K562 (cell line): ENCODE measurements around the gene NXPH4. TPM values are rescaled to one million over a fixed set of nuclear protein-coding genes. Genes with fewer than 3 reads are reported as not detected.

ENCODE experiments used
- ATAC-seq: fragments of 200-7000 bp; cut with Tn5 transposase; 3 replicates; pipeline ENCODE4 v1.9.1; 2020; ENCODE audit warnings: moderate library complexity
- BruUV-seq: library from RNA; stranded (reverse); fragments of 400-500 nt; replicated peaks from 2 replicates; lab custom pipeline; 2021; lab: Mats Ljungman, UMichigan
- CTCF ChIA-PET: fragments of 300-600 bp; formaldehyde crosslinking; extraction: SDS; loops from one replicate; lab custom pipeline; 2021; ENCODE audit warnings: low intra/inter-chr PET ratio; lab: Yijun Ruan, JAX
- POLR2A ChIA-PET: fragments of 300-600, 350-650 bp; sonication (Branson Sonifier 250); formaldehyde crosslinking; extraction: SDS; loops from one replicate; lab custom pipeline; 2021; ENCODE audit warnings: antibody characterized with exemption, inconsistent platforms; lab: Yijun Ruan, JAX
- DNase-seq, 4 experiments: peaks; one replicate each; pipeline versions ENCODE4 v3.0.0 to v3.0.0-alpha.2; 2011 to 2018; ENCODE audit warnings: low spot score in 3 of 4, mixed read lengths in 3 of 4; ENCODE audit errors: extremely low read depth in 1 of 4
- FAIRE-seq: peaks from 2 replicates; lab custom pipeline; 2011; peaks lifted over from hg19 to GRCh38; lab: Jason Lieb, UNC
- H2AFZ ChIP-seq: 2 replicates; pipeline ENCODE4 v1.6.0; 2011; ENCODE audit warnings: low read depth, low read length, control low read depth, inconsistent platforms
- H3K27ac ChIP-seq: fragments of 200-600 bp; 3 replicates; pipeline ENCODE4 v1.8.0; 2011; ENCODE audit warnings: low read depth, mild to moderate bottlenecking, control low read depth, inconsistent platforms, low read length, moderate library complexity, mixed read lengths; ENCODE audit errors: extremely low read depth
- H3K27me3 ChIP-seq, 2 experiments: fragments of 300-600 bp in 1 of 2; 2 replicates in 1 of 2; 3 replicates in 1 of 2; pipeline versions ENCODE4 v1.6.0 to v1.8.0; 2011; ENCODE audit warnings: inconsistent platforms in 2 of 2, low read length in 2 of 2, mild to moderate bottlenecking in 1 of 2, mixed read lengths in 1 of 2, moderate library complexity in 1 of 2; ENCODE audit not compliant: control insufficient read depth in 2 of 2, insufficient read depth in 2 of 2
- H3K36me3 ChIP-seq: fragments of 300-600 bp; 3 replicates; pipeline ENCODE4 v1.8.0; 2011; ENCODE audit warnings: mild to moderate bottlenecking, low read length, inconsistent platforms; ENCODE audit not compliant: control insufficient read depth, insufficient read depth
- H3K4me1 ChIP-seq, 2 experiments: fragments of 200-600 bp in 1 of 2; replicated peaks in 1 of 2; 2 replicates in 1 of 2; 3 replicates in 1 of 2; pipeline versions ENCODE4 v1.5.1 to v1.8.0; 2011; ENCODE audit warnings: inconsistent platforms in 2 of 2, low read length in 2 of 2, mild to moderate bottlenecking in 1 of 2, mixed read lengths in 1 of 2, moderate library complexity in 1 of 2; ENCODE audit not compliant: control insufficient read depth in 2 of 2, insufficient read depth in 2 of 2
- H3K4me2 ChIP-seq: 2 replicates; pipeline ENCODE4 v1.6.1; 2011; ENCODE audit warnings: low read length, control low read depth, inconsistent platforms, mixed read lengths; ENCODE audit not compliant: insufficient read depth
- H3K4me3 ChIP-seq: fragments of 200-600 bp; sonication (generic), shearing (Covaris generic); 2 replicates; pipeline ENCODE4 v1.5.1; 2016; ENCODE audit warnings: control low read depth, inconsistent platforms
- H3K79me2 ChIP-seq: fragments of 200-600 bp; 3 replicates; pipeline ENCODE4 v1.8.0; 2011; ENCODE audit warnings: low read length, inconsistent platforms; ENCODE audit not compliant: control insufficient read depth, insufficient read depth
- H3K9ac ChIP-seq, 2 experiments: 2 replicates each; pipeline versions ENCODE4 v1.6.0 to v1.6.1; 2011; ENCODE audit warnings: low read depth in 2 of 2, low read length in 2 of 2, control low read depth in 1 of 2, inconsistent platforms in 1 of 2, mild to moderate bottlenecking in 1 of 2, mixed read lengths in 1 of 2; ENCODE audit not compliant: insufficient read depth in 1 of 2
- H3K9me1 ChIP-seq: one replicate; pipeline ENCODE4 v1.6.0; 2011; ENCODE audit warnings: inconsistent platforms, mild to moderate bottlenecking, low read length, moderate library complexity; ENCODE audit not compliant: control insufficient read depth, insufficient read depth
- H3K9me3 ChIP-seq: replicated peaks from 2 replicates; pipeline ENCODE4 v1.5.1; 2011; ENCODE audit warnings: low read depth, low read length, inconsistent platforms; ENCODE audit not compliant: control insufficient read depth, insufficient read depth
- H4K20me1 ChIP-seq: replicated peaks from 2 replicates; pipeline ENCODE4 v1.6.1; 2011; ENCODE audit warnings: low read length, inconsistent platforms, mixed read lengths; ENCODE audit not compliant: control insufficient read depth, insufficient read depth
- BCOR ChIP-seq: fragments of 450-650 bp; IDR thresholded peaks from 2 replicates; pipeline ENCODE4 v1.6.1; 2016
- BRD4 ChIP-seq: fragments of 200-600 bp; sonication (generic); IDR thresholded peaks from 2 replicates; pipeline ENCODE4 v1.6.1; 2017; ENCODE audit warnings: inconsistent platforms
- HMGN3 ChIP-seq: IDR thresholded peaks from 2 replicates; pipeline ENCODE4 v1.6.1; 2011; ENCODE audit warnings: borderline replicate concordance, low read depth, mild to moderate bottlenecking, mixed read lengths, low read length; ENCODE audit not compliant: insufficient read length; ENCODE audit errors: extremely low read depth
- KDM1A ChIP-seq, 2 experiments: fragments of 450-650 bp; IDR thresholded peaks; 2 replicates each; pipeline ENCODE4 v1.6.1; 2016; ENCODE audit warnings: mild to moderate bottlenecking in 2 of 2
- KDM2B ChIP-seq: fragments of 250-450 bp; sonication (Bioruptor Pico); IDR thresholded peaks from 2 replicates; pipeline ENCODE4 v1.8.0; 2021; ENCODE audit warnings: mild to moderate bottlenecking, moderate library complexity
- ZC3H11A ChIP-seq: IDR thresholded peaks from 2 replicates; pipeline ENCODE4 v1.6.1; 2012; ENCODE audit warnings: low read depth, low read length, improper control_type of control experiment
- ZNF253 ChIP-seq: fragments of 250-450 bp; sonication (Bioruptor Pico); conservative IDR thresholded peaks from 2 replicates; pipeline ENCODE4 v1.6.1; 2021; ENCODE audit warnings: mild to moderate bottlenecking
- ZNF449 ChIP-seq: fragments of 250-450 bp; sonication (Bioruptor Pico); IDR thresholded peaks from 2 replicates; pipeline ENCODE4 v1.8.0; 2022; ENCODE audit warnings: moderate library complexity, mild to moderate bottlenecking, inconsistent platforms
- ZNF778 ChIP-seq: fragments of 450-650 bp; formaldehyde crosslinking; IDR thresholded peaks from 2 replicates; pipeline ENCODE4 v1.4.0; 2020; ENCODE audit warnings: mild to moderate bottlenecking, moderate library complexity
- in situ Hi-C: fragments of 300-500 bp; cut with MboI; formaldehyde crosslinking; loops from 4 replicates; pipeline ENCODE4 v1.15.0; 2018; ENCODE audit warnings: inconsistent platforms, mixed read lengths
- intact Hi-C: fragments of 100-400 bp; cut with micrococcal nuclease; formaldehyde crosslinking; loops from 2 replicates; pipeline ENCODE4 v1.14.2; 2022
- microRNA counts: library from miRNA; unstranded; fragments of <30 nt; microRNA quantifications from one replicate; lab custom pipeline; 2016
- microRNA-seq: library from miRNA; unstranded; fragments of <30 nt; microRNA quantifications from one replicate; pipeline ENCODE4, GENCODE V29; 2018; ENCODE audit warnings: borderline microRNAs expressed
- polyA plus RNA-seq, 8 experiments: library from polyadenylated mRNA; depleted of rRNA in 4 of 8; stranded (reverse) in 5 of 8; unstranded in 3 of 8; fragments of >200 nt; fragmentation: Nextera tagmentation in 2 of 8; fragmentation: Illumina TruSeq in 1 of 8; extraction: Ambion mirVana in 2 of 8; extraction: Trizol in 1 of 8; gene quantifications; 2 replicates each; pipeline versions ENCODE4 v1.2.1 to v1.2.3, GENCODE V29; 2011 to 2014; ENCODE audit warnings: inconsistent platforms in 1 of 8, missing spikeins in 1 of 8
- small RNA-seq: library from RNA; depleted of rRNA; stranded (forward); fragments of <200 nt; gene quantifications from one replicate; pipeline ENCODE3, GENCODE V24; 2014
- total RNA-seq, 7 experiments: library from RNA; depleted of rRNA in 6 of 7; stranded (reverse); fragments of >200 nt in 6 of 7; fragmentation: Illumina TruSeq in 2 of 7; extraction: Trizol in 2 of 7; gene quantifications; 2 replicates each; pipeline versions ENCODE4 v1.2.1 to v1.2.3, GENCODE V29; 2011 to 2021; ENCODE audit warnings: low replicate concordance in 1 of 7

NXPH4 gene
- total and polyA plus RNA-seq, 9 of the 15 experiments (the other 6 are each of a cell fraction or from before 2014, with no cell fraction given), result 0.49 to 2.7 (median 1.1) TPM; not detected in 4

GRCh38 chr12:57273516-57273915 is 56.9 kb downstream of the NXPH4 start:
- H3K9me3 ChIP-seq, result no peaks in the 10 kb centered on the region
- no peaks in the 10 kb centered on the region for H3K79me2 ChIP-seq
- FAIRE-seq (no peak), ATAC-seq (no peak), DNase-seq (no peak)
- CTCF ChIA-PET, result no interaction called here
- H3K4me2 ChIP-seq, result no peak overlapping the region
- no TSS peak for BruUV-seq
- H3K4me1 ChIP-seq, result peaks cover 5 to 11% of the 10 kb centered on the region in 2 experiments; a peak in 4 of 5 replicates
- in situ Hi-C loops, result no loop called here
- H3K4me3 ChIP-seq, result no peak overlapping the region
- intact Hi-C loops, result no loop called here
- no peak for TF ChIP-seq ZNF253 (CRISPR knock-in tag)
- TF ChIP-seq KDM2B (CRISPR knock-in tag), result no peak
- no peak for TF ChIP-seq HMGN3
- TF ChIP-seq ZNF778 (CRISPR knock-in tag), result no peak
- TF ChIP-seq ZC3H11A, result no peak
- no peak for TF ChIP-seq ZNF449 (CRISPR knock-in tag)
- TF ChIP-seq BRD4, result no peak
- no peak for TF ChIP-seq BCOR
- TF ChIP-seq KDM1A (IDR thresholded peaks at IDR 0.05), result no peak
- no peaks in the 10 kb centered on the region for H4K20me1 ChIP-seq
- H3K9me1 ChIP-seq, result no peaks in the 10 kb centered on the region
- POLR2A ChIA-PET, result interaction anchor here (0.6 to 1.2 kb wide), 2 partner anchors 9 to 285 kb away, joined by 3 to 4 read pairs; no protein-coding TSS in a partner anchor
- no peaks in the 10 kb centered on the region for H3K27me3 ChIP-seq
- no peak overlapping the region for H2AFZ ChIP-seq
- H3K27ac ChIP-seq, result no peak overlapping the region
- no peak overlapping the region for H3K9ac ChIP-seq
- peaks cover 35% of the 10 kb centered on the region; the same call in 2 of the 3 replicates for H3K36me3 ChIP-seq

MicroRNAs encoded within 50 kb of the gene (microRNA counts, 767-probe panel; counts per million panel counts)
- 1,139 counts per million, percentile 25 among the panel's probes with 10 or more counts for microRNA hsa-miR-1228-3p (lab: Ali Mortazavi, UCI)

Small RNAs within 50 kb of the gene (microRNA-seq; reads per million reads assigned to microRNA genes)
- gene MIR1228, result not detected

Small RNAs within 50 kb of the gene (small RNA-seq; reads per million reads assigned to genes)
- not detected for gene MIR1228

Other genes starting within 250 kb of the NXPH4 start
Only the 7 nearest of the 14 such genes appear.
- gene NEMP1, start 138.0 kb upstream of the NXPH4 start, total RNA-seq (2014; rRNA removed), result 28.5 and 31.3 TPM in 2 replicates
- 44.5 and 51.5 TPM in 2 replicates for gene NEMP1, start 138.0 kb upstream of the NXPH4 start, total RNA-seq (2014; rRNA removed; fragmentation: Illumina TruSeq; extraction: Trizol)
- 37.7 and 40.9 TPM in 2 replicates for gene NEMP1, start 138.0 kb upstream of the NXPH4 start, total RNA-seq (2015; rRNA removed; fragmentation: Illumina TruSeq; extraction: Trizol)
- 57.0 and 59.0 TPM in 2 replicates for gene NEMP1, start 138.0 kb upstream of the NXPH4 start, total RNA-seq (2021)
- 69.7 and 82.2 TPM in 2 replicates for gene NEMP1, start 138.0 kb upstream of the NXPH4 start, polyA plus RNA-seq (2011; rRNA removed)
- 45.7 and 51.5 TPM in 2 replicates for gene NEMP1, start 138.0 kb upstream of the NXPH4 start, polyA plus RNA-seq (2014; fragmentation: Illumina TruSeq; extraction: Trizol)
- gene NEMP1, start 138.0 kb upstream of the NXPH4 start, polyA plus RNA-seq (2014; fragmentation: Nextera tagmentation; extraction: Ambion mirVana), result 10 to 100 TPM in 1 of 2 experiments, 1 to 10 TPM in 1; 9.5 to 15.6 TPM
- 41.2 and 41.3 TPM in 2 replicates for gene NEMP1, start 138.0 kb upstream of the NXPH4 start, polyA plus RNA-seq (2014; rRNA removed)
- gene NAB2, start 127.7 kb upstream of the NXPH4 start, total RNA-seq (2014; rRNA removed), result 32.0 and 32.8 TPM in 2 replicates
- 11.8 and 14.2 TPM in 2 replicates for gene NAB2, start 127.7 kb upstream of the NXPH4 start, total RNA-seq (2014; rRNA removed; fragmentation: Illumina TruSeq; extraction: Trizol)
- 16.9 and 18.8 TPM in 2 replicates for gene NAB2, start 127.7 kb upstream of the NXPH4 start, total RNA-seq (2015; rRNA removed; fragmentation: Illumina TruSeq; extraction: Trizol)
- gene NAB2, start 127.7 kb upstream of the NXPH4 start, total RNA-seq (2021), result 23.4 and 36.0 TPM in 2 replicates
- gene NAB2, start 127.7 kb upstream of the NXPH4 start, polyA plus RNA-seq (2011; rRNA removed), result 25.8 and 30.9 TPM in 2 replicates
- gene NAB2, start 127.7 kb upstream of the NXPH4 start, polyA plus RNA-seq (2014; fragmentation: Illumina TruSeq; extraction: Trizol), result 20.4 and 30.2 TPM in 2 replicates
- gene NAB2, start 127.7 kb upstream of the NXPH4 start, polyA plus RNA-seq (2014; fragmentation: Nextera tagmentation; extraction: Ambion mirVana), result under 1 TPM; 0.45 to 0.52 TPM
- 30.4 and 40.9 TPM in 2 replicates for gene NAB2, start 127.7 kb upstream of the NXPH4 start, polyA plus RNA-seq (2014; rRNA removed)
- 20.8 and 28.2 TPM in 2 replicates for gene STAT6, start 105.4 kb upstream of the NXPH4 start, total RNA-seq (2014; rRNA removed)
- 17.1 and 18.6 TPM in 2 replicates for gene STAT6, start 105.4 kb upstream of the NXPH4 start, total RNA-seq (2014; rRNA removed; fragmentation: Illumina TruSeq; extraction: Trizol)
- gene STAT6, start 105.4 kb upstream of the NXPH4 start, total RNA-seq (2015; rRNA removed; fragmentation: Illumina TruSeq; extraction: Trizol), result 24.9 and 26.5 TPM in 2 replicates
- 32.7 and 38.4 TPM in 2 replicates for gene STAT6, start 105.4 kb upstream of the NXPH4 start, total RNA-seq (2021)
- gene STAT6, start 105.4 kb upstream of the NXPH4 start, polyA plus RNA-seq (2011; rRNA removed), result 40.1 and 60.0 TPM in 2 replicates
- 48.2 and 49.5 TPM in 2 replicates for gene STAT6, start 105.4 kb upstream of the NXPH4 start, polyA plus RNA-seq (2014; fragmentation: Illumina TruSeq; extraction: Trizol)
- gene STAT6, start 105.4 kb upstream of the NXPH4 start, polyA plus RNA-seq (2014; fragmentation: Nextera tagmentation; extraction: Ambion mirVana), result 1 to 10 TPM; 2.4 to 4.3 TPM
- gene STAT6, start 105.4 kb upstream of the NXPH4 start, polyA plus RNA-seq (2014; rRNA removed), result 37.9 and 38.4 TPM in 2 replicates
- 0.18 and 0.29 TPM in 2 replicates for gene LRP1, start 88.3 kb upstream of the NXPH4 start, total RNA-seq (2014; rRNA removed)
- 0.03 and 0.04 TPM in 2 replicates for gene LRP1, start 88.3 kb upstream of the NXPH4 start, total RNA-seq (2014; rRNA removed; fragmentation: Illumina TruSeq; extraction: Trizol)
- 0.11 and 0.36 TPM in 2 replicates for gene LRP1, start 88.3 kb upstream of the NXPH4 start, total RNA-seq (2015; rRNA removed; fragmentation: Illumina TruSeq; extraction: Trizol)
- 0.64 and 1.1 TPM in 2 replicates for gene LRP1, start 88.3 kb upstream of the NXPH4 start, total RNA-seq (2021)
- 0.28 and 0.45 TPM in 2 replicates for gene LRP1, start 88.3 kb upstream of the NXPH4 start, polyA plus RNA-seq (2011; rRNA removed)
- 0.13 and 0.15 TPM in 2 replicates for gene LRP1, start 88.3 kb upstream of the NXPH4 start, polyA plus RNA-seq (2014; fragmentation: Illumina TruSeq; extraction: Trizol)
- not detected for gene LRP1, start 88.3 kb upstream of the NXPH4 start, polyA plus RNA-seq (2014; fragmentation: Nextera tagmentation; extraction: Ambion mirVana)
- gene LRP1, start 88.3 kb upstream of the NXPH4 start, polyA plus RNA-seq (2014; rRNA removed), result 0.19 and 0.45 TPM in 2 replicates
- gene LRP1-AS, start 69.2 kb upstream of the NXPH4 start, total RNA-seq (2014; rRNA removed), result not detected in 2 replicates
- not detected in 2 replicates for gene LRP1-AS, start 69.2 kb upstream of the NXPH4 start, total RNA-seq (2014; rRNA removed; fragmentation: Illumina TruSeq; extraction: Trizol)
- not detected in 2 replicates for gene LRP1-AS, start 69.2 kb upstream of the NXPH4 start, total RNA-seq (2015; rRNA removed; fragmentation: Illumina TruSeq; extraction: Trizol)
- not detected in 2 replicates for gene LRP1-AS, start 69.2 kb upstream of the NXPH4 start, total RNA-seq (2021)
- not detected in 2 replicates for gene LRP1-AS, start 69.2 kb upstream of the NXPH4 start, polyA plus RNA-seq (2011; rRNA removed)
- not detected in 2 replicates for gene LRP1-AS, start 69.2 kb upstream of the NXPH4 start, polyA plus RNA-seq (2014; fragmentation: Illumina TruSeq; extraction: Trizol)
- gene LRP1-AS, start 69.2 kb upstream of the NXPH4 start, polyA plus RNA-seq (2014; fragmentation: Nextera tagmentation; extraction: Ambion mirVana), result not detected
- gene LRP1-AS, start 69.2 kb upstream of the NXPH4 start, polyA plus RNA-seq (2014; rRNA removed), result not detected in 2 replicates
- 194 and 217 TPM in 2 replicates for gene SHMT2, start 12.9 kb downstream of the NXPH4 start, total RNA-seq (2014; rRNA removed)
- gene SHMT2, start 12.9 kb downstream of the NXPH4 start, total RNA-seq (2014; rRNA removed; fragmentation: Illumina TruSeq; extraction: Trizol), result 76.9 and 92.0 TPM in 2 replicates
- 115 and 119 TPM in 2 replicates for gene SHMT2, start 12.9 kb downstream of the NXPH4 start, total RNA-seq (2015; rRNA removed; fragmentation: Illumina TruSeq; extraction: Trizol)
- 227 and 243 TPM in 2 replicates for gene SHMT2, start 12.9 kb downstream of the NXPH4 start, total RNA-seq (2021)
- 84.6 and 226 TPM in 2 replicates for gene SHMT2, start 12.9 kb downstream of the NXPH4 start, polyA plus RNA-seq (2011; rRNA removed)
- 319 and 377 TPM in 2 replicates for gene SHMT2, start 12.9 kb downstream of the NXPH4 start, polyA plus RNA-seq (2014; fragmentation: Illumina TruSeq; extraction: Trizol)
- gene SHMT2, start 12.9 kb downstream of the NXPH4 start, polyA plus RNA-seq (2014; fragmentation: Nextera tagmentation; extraction: Ambion mirVana), result 10 to 100 TPM; 46.1 to 81.5 TPM
- gene SHMT2, start 12.9 kb downstream of the NXPH4 start, polyA plus RNA-seq (2014; rRNA removed), result 154 and 158 TPM in 2 replicates
- 2.3 and 2.7 TPM in 2 replicates for gene STAC3, start 34.4 kb downstream of the NXPH4 start, total RNA-seq (2014; rRNA removed)
- gene STAC3, start 34.4 kb downstream of the NXPH4 start, total RNA-seq (2014; rRNA removed; fragmentation: Illumina TruSeq; extraction: Trizol), result 2.4 and 2.7 TPM in 2 replicates
- gene STAC3, start 34.4 kb downstream of the NXPH4 start, total RNA-seq (2015; rRNA removed; fragmentation: Illumina TruSeq; extraction: Trizol), result 3.3 and 3.5 TPM in 2 replicates
- gene STAC3, start 34.4 kb downstream of the NXPH4 start, total RNA-seq (2021), result 3.5 and 4.6 TPM in 2 replicates
- 4.0 and 5.6 TPM in 2 replicates for gene STAC3, start 34.4 kb downstream of the NXPH4 start, polyA plus RNA-seq (2011; rRNA removed)
- gene STAC3, start 34.4 kb downstream of the NXPH4 start, polyA plus RNA-seq (2014; fragmentation: Illumina TruSeq; extraction: Trizol), result 6.2 and 7.3 TPM in 2 replicates
- gene STAC3, start 34.4 kb downstream of the NXPH4 start, polyA plus RNA-seq (2014; fragmentation: Nextera tagmentation; extraction: Ambion mirVana), result under 1 TPM; 0.45 to 0.46 TPM
- gene STAC3, start 34.4 kb downstream of the NXPH4 start, polyA plus RNA-seq (2014; rRNA removed), result 4.8 and 6.4 TPM in 2 replicates